HCT116 (cell line): ENCODE measurements around the gene AZGP1. TPM values are rescaled to one million over a fixed set of nuclear protein-coding genes. Genes with fewer than 3 reads are reported as not detected.
"Not testable (repeated sequence)": the region's sequence is repeated elsewhere in the genome, so short reads cannot be mapped to it uniquely, and the experiment has no call there.

Experiments
- ATAC-seq: fragments of 200-7000 bp; cut with Tn5 transposase; 2 replicates; pipeline ENCODE4 v1.9.1; 2020; ENCODE audit warnings: mild to moderate bottlenecking, moderate library complexity
- BruUV-seq: library from RNA; stranded (reverse); fragments of 400-500 nt; replicated peaks from 2 replicates; lab custom pipeline; 2021; lab: Mats Ljungman, UMichigan
- CTCF ChIA-PET: fragments of 300-600 bp; sonication (Branson Sonifier 250); formaldehyde crosslinking; loops from one replicate; lab custom pipeline; 2021; ENCODE audit warnings: antibody characterized with exemption; lab: Charles Lee
- POLR2A ChIA-PET: fragments of 300-600, 350-600 bp; sonication (Branson Sonifier 250); formaldehyde crosslinking; loops from one replicate; lab custom pipeline; 2021; ENCODE audit warnings: antibody characterized with exemption; lab: Charles Lee
- RAD21 ChIA-PET, 2 experiments: fragments of 300-600 bp; sonication (Branson Sonifier 250); formaldehyde crosslinking; loops; one replicate each; lab custom pipeline; 2023; ENCODE audit warnings: low total read pairs in 2 of 2; ENCODE audit not compliant: uncharacterized antibody in 2 of 2, unreplicated experiment in 2 of 2, low non-redundant PET in 1 of 2; lab: Charles Lee
- DNase-seq: peaks from one replicate; pipeline ENCODE4 v3.0.0-alpha.2; 2010; ENCODE audit warnings: low read depth, low spot score
- H2AFZ ChIP-seq: fragments of 200-600 bp; shearing (Covaris generic), sonication (generic); 2 replicates; pipeline ENCODE4 v1.6.1; 2017; ENCODE audit warnings: low read depth, mixed run types, mixed read lengths, antibody characterized with exemption, low read length; ENCODE audit not compliant: poor library complexity, severe bottlenecking
- H3K27ac ChIP-seq: 2 replicates; pipeline ENCODE4 v1.5.1; 2012; ENCODE audit warnings: low read depth, low read length
- H3K27me3 ChIP-seq: fragments of 200-600 bp; sonication (generic); 2 replicates; pipeline ENCODE4 v1.6.1; 2016; ENCODE audit warnings: mixed run types, low read length, mixed read lengths; ENCODE audit not compliant: insufficient read depth
- H3K36me3 ChIP-seq, 2 experiments: fragments of 200-500 bp in 1 of 2; fragments of 200-600 bp in 1 of 2; sonication (Bioruptor generic) in 1 of 2; sonication (generic) in 1 of 2; 2 replicates each; pipeline versions ENCODE4 v1.5.1 to v1.6.1; 2014 to 2016; ENCODE audit warnings: low read length in 2 of 2, inconsistent platforms in 1 of 2, mixed read lengths in 1 of 2, mixed run types in 1 of 2; ENCODE audit not compliant: insufficient read depth in 2 of 2, control insufficient read depth in 1 of 2
- H3K4me1 ChIP-seq, 2 experiments: fragments of 200-600 bp in 1 of 2; sonication (generic) in 1 of 2; 2 replicates each; pipeline versions ENCODE4 v1.5.1 to v1.6.1; 2012 to 2017; ENCODE audit warnings: low read length in 2 of 2, inconsistent platforms in 1 of 2, mild to moderate bottlenecking in 1 of 2, mixed read lengths in 1 of 2, mixed run types in 1 of 2, moderate library complexity in 1 of 2; ENCODE audit not compliant: insufficient read depth in 2 of 2, control insufficient read depth in 1 of 2
- H3K4me2 ChIP-seq: fragments of 200-600 bp; sonication (generic); 2 replicates; pipeline ENCODE4 v1.6.1; 2017; ENCODE audit warnings: mixed run types, low read length, mixed read lengths
- H3K4me3 ChIP-seq, 2 experiments: fragments of 200-600 bp in 1 of 2; sonication (generic) in 1 of 2; replicated peaks in 1 of 2; 2 replicates each; pipeline ENCODE4 v1.5.1; 2011 to 2016; ENCODE audit warnings: low read length in 2 of 2, control low read depth in 1 of 2, low read depth in 1 of 2, mild to moderate bottlenecking in 1 of 2, mixed read lengths in 1 of 2, mixed run types in 1 of 2
- H3K79me2 ChIP-seq: fragments of 200-600 bp; sonication (generic); 2 replicates; pipeline ENCODE4 v1.6.1; 2017; ENCODE audit warnings: mild to moderate bottlenecking, mixed run types, low read length, moderate library complexity, mixed read lengths; ENCODE audit not compliant: insufficient read depth
- H3K9ac ChIP-seq: fragments of 200-600 bp; sonication (generic); 2 replicates; pipeline ENCODE4 v1.6.1; 2016; ENCODE audit warnings: low read length, mixed read lengths
- H3K9me2 ChIP-seq: fragments of 200-600 bp; sonication (generic), shearing (Covaris generic); 2 replicates; pipeline ENCODE4 v1.6.1; 2017; ENCODE audit warnings: mixed run types, mild to moderate bottlenecking, moderate library complexity; ENCODE audit not compliant: insufficient read depth
- H3K9me3 ChIP-seq, 2 experiments: fragments of 200-500 bp in 1 of 2; fragments of 200-600 bp in 1 of 2; sonication (Bioruptor generic) in 1 of 2; sonication (generic) in 1 of 2; 2 replicates each; pipeline ENCODE4 v1.6.1; 2014 to 2017; ENCODE audit warnings: low read length in 2 of 2, mixed read lengths in 2 of 2, inconsistent platforms in 1 of 2, low read depth in 1 of 2, mild to moderate bottlenecking in 1 of 2, mixed run types in 1 of 2, moderate library complexity in 1 of 2; ENCODE audit not compliant: control insufficient read depth in 1 of 2, insufficient read depth in 1 of 2
- H4K20me1 ChIP-seq: fragments of 200-600 bp; sonication (generic), shearing (Covaris generic); 2 replicates; pipeline ENCODE4 v1.6.1; 2017; ENCODE audit warnings: mixed run types, mild to moderate bottlenecking, moderate library complexity; ENCODE audit not compliant: insufficient read depth
- CTCF ChIP-seq, 3 experiments: fragments of 200-600 bp in 1 of 3; sonication (generic) in 1 of 3; IDR thresholded peaks in 2 of 3; conservative IDR thresholded peaks in 1 of 3; 2 replicates each; pipeline ENCODE4 v1.5.1; 2012 to 2017; ENCODE audit warnings: low read depth in 2 of 3, low read length in 2 of 3, antibody characterized with exemption in 1 of 3, borderline replicate concordance in 1 of 3, control low read depth in 1 of 3, mild to moderate bottlenecking in 1 of 3, mixed read lengths in 1 of 3, mixed run types in 1 of 3, moderate library complexity in 1 of 3; ENCODE audit not compliant: insufficient read depth in 1 of 3
- FOSL1 ChIP-seq: IDR thresholded peaks from 2 replicates; pipeline ENCODE4 v1.6.1; 2012; ENCODE audit warnings: low read depth
- REST ChIP-seq: IDR thresholded peaks from 2 replicates; pipeline ENCODE4 v1.6.1; 2012; ENCODE audit warnings: low read depth
- SP1 ChIP-seq: IDR thresholded peaks from 2 replicates; pipeline ENCODE4 v1.6.1; 2012; ENCODE audit warnings: low read depth
- SRF ChIP-seq: IDR thresholded peaks from 2 replicates; pipeline ENCODE4 v1.6.1; 2012; ENCODE audit warnings: low read depth
- ZFX ChIP-seq: fragments of 450-650 bp; IDR thresholded peaks from 2 replicates; pipeline ENCODE4 v1.6.1; 2017
- ZNF274 ChIP-seq: fragments of 200-500 bp; sonication (Bioruptor generic); IDR thresholded peaks from 2 replicates; pipeline ENCODE4 v1.6.1; 2014; ENCODE audit warnings: mild to moderate bottlenecking, low read depth, low read length, inconsistent platforms
- intact Hi-C: fragments of 100-400 bp; cut with micrococcal nuclease; formaldehyde crosslinking; loops from 2 replicates; pipeline ENCODE4 v1.10.0; 2022
- total RNA-seq: library from RNA; stranded (reverse); gene quantifications from one replicate; pipeline ENCODE4 v1.2.1, GENCODE V29; 2021; ENCODE audit not compliant: unreplicated experiment

AZGP1 gene
- total RNA-seq, 1 experiment from 2014 or later = 1.1 TPM

GRCh38 chr7:99984593-99984992 lies 8.8 kb upstream of the AZGP1 start:
- Histone ChIP-seq H4K20me1 (no peaks in the 10 kb centered on the region), H2AFZ (no peak overlapping the region), H3K4me1 (no peaks in the 10 kb centered on the region), H3K9ac (no peak overlapping the region), H3K9me3 (no peaks in the 10 kb centered on the region), H3K79me2 (no peaks in the 10 kb centered on the region), H3K36me3 (no peaks in the 10 kb centered on the region), H3K4me3 (no peak overlapping the region), H3K27ac (no peak overlapping the region), H3K27me3 (0 out of 2 replicates have a peak, but pooled peaks cover 2% of the 10 kb centered on the region), H3K4me2 (no peak overlapping the region), H3K9me2 (no peaks in the 10 kb centered on the region)
- DNase-seq (no peak), ATAC-seq (no peak)
- TF ChIP-seq SRF (no peak), ZFX (no peak), ZNF274 (no peak), FOSL1 (no peak), REST (no peak), CTCF (IDR thresholded peaks at IDR 0.05 in 2 of 3, conservative IDR thresholded peaks at IDR 0.05 in 1 of 3; ENCODE audit: borderline replicate concordance in 1 of 3, insufficient read depth in 1 of 3, low read depth in 2 of 3, low read length in 2 of 3) (no peak), SP1 (no peak)
- no TSS peak for BruUV-seq
- intact Hi-C loops = no loop called here
- POLR2A ChIA-PET = no interaction called here
- CTCF ChIA-PET = no interaction called here
- RAD21 ChIA-PET = no interaction called here

GRCh38 chr7:99981066-99981465 lies 5.2 kb upstream of the AZGP1 start:
- H2AFZ ChIP-seq, CTCF ChIA-PET, H4K20me1 ChIP-seq, ATAC-seq, intact Hi-C loops, H3K79me2 ChIP-seq, H3K4me1 ChIP-seq, H3K36me3 ChIP-seq, DNase-seq, H3K4me3 ChIP-seq, POLR2A ChIA-PET, H3K9me2 ChIP-seq, BruUV-seq, RAD21 ChIA-PET, H3K9me3 ChIP-seq, H3K27ac ChIP-seq, H3K4me2 ChIP-seq, H3K9ac ChIP-seq, H3K27me3 ChIP-seq: not testable (repeated sequence)

GRCh38 chr7:99980448-99980872 lies 4.6 kb upstream of the AZGP1 start:
- DNase-seq, H4K20me1 ChIP-seq, H3K36me3 ChIP-seq, H3K4me3 ChIP-seq, H3K79me2 ChIP-seq, H3K9ac ChIP-seq, POLR2A ChIA-PET, H3K4me2 ChIP-seq, intact Hi-C loops, H2AFZ ChIP-seq, H3K27me3 ChIP-seq, H3K9me2 ChIP-seq, ATAC-seq, H3K9me3 ChIP-seq, H3K4me1 ChIP-seq, RAD21 ChIA-PET, BruUV-seq, H3K27ac ChIP-seq: not testable (repeated sequence)
- CTCF ChIA-PET = interaction anchor here (0.7 to 1.3 kb wide), 4 partner anchors 10 to 51 kb away, joined by 3 to 7 read pairs (median 6); partner anchors contain the start of gene GJC3
